Endometrium (tissue), 2 donors: Measurements from ENCODE around the gene PROKR2.

Experiments used
- FAIRE-seq: peaks from 2 replicates; lab custom pipeline; 2012; peaks lifted over from hg19 to GRCh38; lab: Jason Lieb, UNC
- donor health status: control.
- donor health status: control.

Gene PROKR2

DNA sequence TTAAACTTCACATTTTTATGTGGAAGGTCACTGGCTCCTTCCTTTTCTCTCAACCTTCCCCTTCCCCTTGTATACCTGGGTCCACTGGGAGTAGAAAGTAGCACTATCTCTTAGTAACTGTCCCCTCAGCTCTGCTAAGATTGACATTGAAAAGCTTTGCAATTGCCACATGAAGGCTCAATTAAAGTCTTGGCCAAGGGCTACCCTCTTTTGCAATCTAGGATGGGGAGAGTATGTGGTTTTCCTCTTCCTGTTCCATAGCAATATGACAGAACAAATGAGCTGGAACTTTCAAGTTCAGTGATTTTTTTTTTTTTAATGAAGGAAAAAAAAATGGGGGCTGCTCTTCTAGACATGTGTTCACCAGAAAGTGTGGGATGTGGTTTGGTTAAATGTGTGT, 37.1 kb downstream of the PROKR2 start:
- no peak for FAIRE-seq

DNA sequence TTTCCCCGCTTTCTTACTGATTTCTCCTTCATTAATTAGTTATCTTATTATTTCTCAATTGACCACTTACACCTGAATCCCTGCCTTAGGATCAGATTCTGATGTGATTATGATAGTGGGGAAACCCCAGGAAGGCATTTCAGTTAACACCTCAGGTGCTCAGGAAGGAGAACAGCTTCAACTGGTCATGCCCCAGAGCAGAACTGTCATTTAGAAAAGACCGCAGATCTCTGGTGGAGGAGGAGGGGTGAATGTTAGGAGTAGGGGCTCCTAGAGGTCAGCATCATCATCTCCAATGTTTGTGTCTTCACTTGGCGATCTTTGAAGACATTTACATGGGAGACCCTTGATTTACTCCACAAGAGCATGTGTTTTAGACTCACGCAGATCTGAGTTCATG, 44.5 kb downstream of the PROKR2 start:
- FAIRE-seq: no peak

DNA sequence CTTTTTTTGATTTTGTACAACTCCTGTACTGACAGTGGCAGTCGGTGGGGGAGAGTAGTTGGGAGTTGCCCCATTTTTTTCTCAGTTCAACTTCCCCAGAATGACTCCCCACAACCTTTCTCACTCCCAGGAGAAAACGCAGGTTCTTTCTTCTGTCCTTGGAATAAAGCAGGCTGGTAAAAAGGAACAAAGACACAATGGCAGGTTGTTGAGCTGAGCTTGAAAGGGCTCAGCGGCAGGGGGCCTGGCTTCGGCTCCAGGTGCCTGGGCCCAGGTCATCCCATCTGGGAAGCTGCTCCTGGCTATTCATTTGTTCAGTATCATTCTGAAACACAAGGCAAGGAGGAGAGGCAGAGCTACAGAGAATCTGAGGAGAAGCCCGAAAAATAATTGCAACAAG, 46.2 kb downstream of the PROKR2 start:
- FAIRE-seq: no peak

GRCh38 chr20:5268449-5268848, 48.3 kb downstream of the PROKR2 start:
- FAIRE-seq: no peak

DNA sequence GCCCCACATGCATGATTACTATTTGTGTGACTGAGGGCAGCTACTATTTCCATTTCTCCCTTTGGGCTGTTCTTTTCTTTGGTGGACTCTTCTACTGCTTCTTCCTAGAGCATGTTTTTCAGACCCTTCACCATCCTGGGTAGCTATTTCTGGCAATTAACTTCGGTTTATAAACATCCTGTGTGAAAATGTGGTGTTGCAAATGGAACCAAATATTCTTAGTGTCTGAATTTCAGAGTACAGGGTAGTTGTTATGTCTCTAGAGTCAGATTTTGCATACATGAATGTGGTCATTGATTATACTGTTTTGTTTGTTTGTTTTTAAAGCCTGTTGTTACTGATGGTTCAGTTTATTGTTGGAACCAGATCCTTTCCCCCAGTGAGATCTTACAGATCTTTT, 49.7 kb downstream of the PROKR2 start:
- FAIRE-seq: no peak
